ENCODE results near the gene PLEKHA5. TPM values are rescaled to one million over a fixed set of nuclear protein-coding genes. Genes with fewer than 3 reads are reported as not detected.
"Not testable (repeated sequence)": the region's sequence is repeated elsewhere in the genome, so short reads cannot be mapped to it uniquely, and the experiment has no call there.

PLEKHA5 gene
- total and polyA plus RNA-seq, 4 donors: 4.9 to 88.5 (median 20.9) TPM

DNA sequence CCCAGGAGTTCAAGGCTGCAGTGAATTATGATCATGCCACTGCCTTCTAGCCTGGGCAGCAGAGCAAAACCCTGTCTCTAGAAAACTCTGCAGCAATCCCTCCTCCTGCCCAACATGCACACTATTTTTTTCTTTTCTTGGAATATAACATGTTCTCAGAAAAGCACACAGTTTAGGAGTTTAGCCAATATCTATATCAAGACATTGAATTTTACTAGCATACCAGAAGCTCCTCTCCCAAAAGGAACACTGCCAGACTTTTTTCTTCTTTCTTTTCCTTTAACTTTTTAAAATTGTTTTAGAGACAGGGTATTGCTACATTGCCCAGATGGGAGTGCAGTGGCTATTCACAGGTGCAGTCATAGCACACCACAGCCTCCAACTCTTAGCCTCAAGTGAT, 202.7 kb downstream of the PLEKHA5 start:
- H3K9ac ChIP-seq (ENCODE audit: insufficient read depth in 1 of 2, low read length in 2 of 2): no peak overlapping the region
- H3K27ac ChIP-seq (ENCODE audit: low read depth in 1 of 2, low read length in 1 of 2): no peak overlapping the region
- no peaks in the 10 kb centered on the region for H3K4me1 ChIP-seq (ENCODE audit: control insufficient read depth in 5 of 5, insufficient read depth in 5 of 5, low read length in 5 of 5)
- ATAC-seq (ENCODE audit: insufficient read depth, low FRiP score) (no peak), DNase-seq (no peak)
- H3K27me3 ChIP-seq (ENCODE audit: control insufficient read depth in 3 of 3, insufficient read depth in 3 of 3, low read length in 2 of 3): no peaks in the 10 kb centered on the region
- no peak overlapping the region for H3K4me3 ChIP-seq
- H3K9me3 ChIP-seq (ENCODE audit: control insufficient read depth in 4 of 4, insufficient read depth in 3 of 4, low read length in 3 of 4): no peaks in the 10 kb centered on the region
- peaks cover 0 to 8% (median 5%) of the 10 kb centered on the region in 4 donors for H3K36me3 ChIP-seq (ENCODE audit: control insufficient read depth in 4 of 4, insufficient read depth in 4 of 4, low read length in 4 of 4)
- TF ChIP-seq, protein P1, sequence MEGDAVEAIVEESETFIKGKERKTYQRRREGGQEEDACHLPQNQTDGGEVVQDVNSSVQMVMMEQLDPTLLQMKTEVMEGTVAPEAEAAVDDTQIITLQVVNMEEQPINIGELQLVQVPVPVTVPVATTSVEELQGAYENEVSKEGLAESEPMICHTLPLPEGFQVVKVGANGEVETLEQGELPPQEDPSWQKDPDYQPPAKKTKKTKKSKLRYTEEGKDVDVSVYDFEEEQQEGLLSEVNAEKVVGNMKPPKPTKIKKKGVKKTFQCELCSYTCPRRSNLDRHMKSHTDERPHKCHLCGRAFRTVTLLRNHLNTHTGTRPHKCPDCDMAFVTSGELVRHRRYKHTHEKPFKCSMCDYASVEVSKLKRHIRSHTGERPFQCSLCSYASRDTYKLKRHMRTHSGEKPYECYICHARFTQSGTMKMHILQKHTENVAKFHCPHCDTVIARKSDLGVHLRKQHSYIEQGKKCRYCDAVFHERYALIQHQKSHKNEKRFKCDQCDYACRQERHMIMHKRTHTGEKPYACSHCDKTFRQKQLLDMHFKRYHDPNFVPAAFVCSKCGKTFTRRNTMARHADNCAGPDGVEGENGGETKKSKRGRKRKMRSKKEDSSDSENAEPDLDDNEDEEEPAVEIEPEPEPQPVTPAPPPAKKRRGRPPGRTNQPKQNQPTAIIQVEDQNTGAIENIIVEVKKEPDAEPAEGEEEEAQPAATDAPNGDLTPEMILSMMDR (IDR thresholded peaks at IDR 0.05; ENCODE audit: control extremely low read depth, extremely low read depth): no peak

DNA sequence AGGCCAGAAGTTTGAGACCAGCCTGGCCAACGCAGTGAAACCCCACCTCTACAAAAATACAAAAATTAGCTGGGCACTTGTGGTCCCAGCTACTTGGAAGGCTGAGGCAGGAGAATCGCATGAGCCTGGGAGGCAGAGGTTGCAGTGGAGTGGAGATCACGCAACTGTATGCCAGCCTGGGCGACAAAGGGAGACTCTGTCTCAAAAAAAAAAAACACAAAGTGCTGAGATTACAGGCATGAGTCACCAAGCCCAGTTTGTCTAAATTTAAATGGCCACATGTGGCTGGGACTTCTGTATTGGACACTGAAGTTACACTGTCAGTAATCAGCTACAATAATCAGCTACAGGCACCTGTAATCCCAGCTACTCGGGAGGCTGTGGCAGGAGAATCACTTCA, 208.9 kb downstream of the PLEKHA5 start:
- H3K36me3 ChIP-seq (ENCODE audit: control insufficient read depth in 4 of 4, insufficient read depth in 4 of 4, low read length in 4 of 4): peaks cover 7 to 12% (median 10%) of the 10 kb centered on the region in 4 donors
- H3K9ac ChIP-seq (ENCODE audit: insufficient read depth in 1 of 2, low read length in 2 of 2): no peak overlapping the region
- H3K9me3 ChIP-seq (ENCODE audit: control insufficient read depth in 4 of 4, insufficient read depth in 3 of 4, low read length in 3 of 4): peaks cover 0 to 3% (median 0%) of the 10 kb centered on the region in 4 donors
- ATAC-seq (ENCODE audit: insufficient read depth, low FRiP score): no peak
- H3K27ac ChIP-seq (ENCODE audit: low read depth in 1 of 2, low read length in 1 of 2): no peak overlapping the region
- H3K27me3 ChIP-seq (ENCODE audit: control insufficient read depth in 3 of 3, insufficient read depth in 3 of 3, low read length in 2 of 3): no peaks in the 10 kb centered on the region
- H3K4me1 ChIP-seq (ENCODE audit: control insufficient read depth in 5 of 5, insufficient read depth in 5 of 5, low read length in 5 of 5): no peaks in the 10 kb centered on the region
- 98 to 99% methylated on average over 5 of the region's 5 CpGs for WGBS, 2 donors
- TF ChIP-seq, protein P1 (IDR thresholded peaks at IDR 0.05; ENCODE audit: control extremely low read depth, extremely low read depth): no peak
- no peak overlapping the region for H3K4me3 ChIP-seq
- DNase-seq: no peak

DNA sequence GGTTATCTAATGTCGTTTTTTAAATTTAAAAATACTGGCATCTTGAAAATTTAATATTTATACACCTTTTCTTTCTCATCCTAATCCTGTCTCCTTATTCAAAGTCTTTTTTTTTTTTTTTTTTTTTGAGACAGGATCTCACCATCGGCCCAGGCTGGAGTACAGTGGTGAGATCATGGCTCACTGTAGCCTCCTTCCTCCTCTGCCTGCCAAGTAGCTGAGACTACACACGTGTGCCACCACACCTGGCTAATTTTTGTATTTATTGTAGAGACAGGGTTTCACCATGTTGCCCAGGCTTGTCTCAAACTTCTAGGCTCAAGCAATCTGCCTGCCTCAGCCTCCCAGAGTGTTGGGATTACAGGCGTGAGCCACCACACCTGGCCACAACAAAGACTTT, 221.3 kb downstream of the PLEKHA5 start:
- not testable (repeated sequence) for DNase-seq; H3K9ac ChIP-seq (ENCODE audit: insufficient read depth in 1 of 2, low read length in 2 of 2); H3K9me3 ChIP-seq (ENCODE audit: control insufficient read depth in 4 of 4, insufficient read depth in 3 of 4, low read length in 3 of 4); H3K27ac ChIP-seq (ENCODE audit: low read depth in 1 of 2, low read length in 1 of 2); H3K4me1 ChIP-seq (ENCODE audit: control insufficient read depth in 5 of 5, insufficient read depth in 5 of 5, low read length in 5 of 5); ATAC-seq (ENCODE audit: insufficient read depth, low FRiP score); H3K4me3 ChIP-seq; H3K27me3 ChIP-seq (ENCODE audit: control insufficient read depth in 3 of 3, insufficient read depth in 3 of 3, low read length in 2 of 3)
- H3K36me3 ChIP-seq (ENCODE audit: control insufficient read depth in 4 of 4, insufficient read depth in 4 of 4, low read length in 4 of 4): peaks cover 4 to 27% (median 13%) of the 10 kb centered on the region in 4 donors
- WGBS, 2 donors: 85 to 92% methylated on average over 4 of the region's 4 CpGs

DNA sequence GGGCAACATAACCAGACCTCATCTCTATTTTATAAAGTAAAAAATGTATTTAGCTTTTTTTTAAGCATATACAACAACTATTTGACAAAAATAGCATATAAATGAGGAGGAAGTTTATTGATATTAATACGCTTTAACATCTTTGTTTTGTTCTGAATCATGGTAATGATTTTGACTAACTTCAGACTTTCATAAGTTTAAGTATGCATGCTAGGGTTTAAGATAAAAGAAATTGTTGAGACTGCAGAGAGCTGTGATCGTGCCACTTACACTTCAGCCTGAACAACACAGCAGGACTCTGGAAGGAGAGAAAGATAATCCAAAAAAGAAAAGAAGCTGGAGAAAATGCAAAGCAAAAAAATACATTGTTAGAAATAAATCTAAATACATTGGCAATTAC, 221.8 kb downstream of the PLEKHA5 start:
- peaks cover 4 to 27% (median 14%) of the 10 kb centered on the region in 4 donors for H3K36me3 ChIP-seq (ENCODE audit: control insufficient read depth in 4 of 4, insufficient read depth in 4 of 4, low read length in 4 of 4)

More for the DNA sequence above, 221.8 kb downstream of the PLEKHA5 start:
- ATAC-seq (ENCODE audit: insufficient read depth, low FRiP score): no peak
- H3K4me3 ChIP-seq: no peak overlapping the region
- TF ChIP-seq, protein P1 (IDR thresholded peaks at IDR 0.05; ENCODE audit: control extremely low read depth, extremely low read depth): no peak
- DNase-seq: no peak
- 95% methylated on average over 2 of the region's 2 CpGs for WGBS, 2 donors
- H3K4me1 ChIP-seq (ENCODE audit: control insufficient read depth in 5 of 5, insufficient read depth in 5 of 5, low read length in 5 of 5): no peaks in the 10 kb centered on the region
- H3K27me3 ChIP-seq (ENCODE audit: control insufficient read depth in 3 of 3, insufficient read depth in 3 of 3, low read length in 2 of 3): no peaks in the 10 kb centered on the region
- no peaks in the 10 kb centered on the region for H3K9me3 ChIP-seq (ENCODE audit: control insufficient read depth in 4 of 4, insufficient read depth in 3 of 4, low read length in 3 of 4)
- H3K27ac ChIP-seq (ENCODE audit: low read depth in 1 of 2, low read length in 1 of 2): no peak overlapping the region
- H3K9ac ChIP-seq (ENCODE audit: insufficient read depth in 1 of 2, low read length in 2 of 2): no peak overlapping the region

Measured in lung (tissue), 12 donors.